Kidney (tissue), 14 donors: ENCODE results near the gene SLC25A31. TPM values are rescaled to one million over a fixed set of nuclear protein-coding genes. Genes with fewer than 3 reads are reported as not detected.

Experiments used
- DNase-seq, 5 donors: peaks; one replicate each; pipeline ENCODE4 v3.0.0-alpha.2; 2013 to 2020
- FAIRE-seq: peaks from 2 replicates; lab custom pipeline; 2012; peaks lifted over from hg19 to GRCh38; lab: Jason Lieb, UNC
- H3K27ac ChIP-seq, 2 donors: one replicate each; pipeline ENCODE4 v1.7.0; 2013; ENCODE audit warnings: low read depth in 2 of 2, low read length in 2 of 2, inconsistent platforms in 1 of 2
- H3K27me3 ChIP-seq: one replicate; pipeline ENCODE4 v1.7.1; 2013; ENCODE audit warnings: low read length, inconsistent platforms; ENCODE audit not compliant: control insufficient read depth, insufficient read depth
- H3K36me3 ChIP-seq, 3 donors: one replicate each; pipeline versions ENCODE4 v1.7.0 to v1.7.1; 2013; ENCODE audit warnings: low read length in 3 of 3, control low read depth in 1 of 3, inconsistent platforms in 1 of 3; ENCODE audit not compliant: insufficient read depth in 3 of 3, control insufficient read depth in 2 of 3
- H3K4me1 ChIP-seq, 3 donors: one replicate each; pipeline versions ENCODE4 v1.7.0 to v1.7.1; 2013; ENCODE audit warnings: low read length in 3 of 3, inconsistent platforms in 1 of 3, low read depth in 1 of 3; ENCODE audit not compliant: control insufficient read depth in 2 of 3, insufficient read depth in 2 of 3
- H3K4me3 ChIP-seq, 3 donors: one replicate each; pipeline versions ENCODE4 v1.7.0 to v1.8.1; 2013; ENCODE audit warnings: low read length in 3 of 3, control low read depth in 1 of 3, inconsistent platforms in 1 of 3
- H3K9ac ChIP-seq, 3 donors: one replicate each; pipeline versions ENCODE4 v1.7.0 to v1.7.1; 2013; ENCODE audit warnings: low read length in 3 of 3, control low read depth in 1 of 3, inconsistent platforms in 1 of 3
- H3K9me3 ChIP-seq, 3 donors: one replicate each; pipeline versions ENCODE4 v1.7.0 to v1.7.1; 2013; ENCODE audit warnings: low read length in 3 of 3, control low read depth in 1 of 3, inconsistent platforms in 1 of 3; ENCODE audit not compliant: control insufficient read depth in 2 of 3, insufficient read depth in 1 of 3
- intact Hi-C: fragments of 100-400 bp; cut with DNase I; formaldehyde crosslinking; loops from one replicate; pipeline ENCODE4 v1.11.1; 2022
- polyA plus RNA-seq: library from polyadenylated mRNA; stranded (reverse); fragments of 350-450 nt; fragmentation: Illumina TruSeq; extraction: RNeasy Lipid Tissue Mini Kit (QIAGEN cat#74804); gene quantifications from one replicate; pipeline ENCODE4 v1.2.3, GENCODE V29; 2014; ENCODE audit warnings: low read depth, low replicate concordance; ENCODE audit not compliant: insufficient read depth
- total RNA-seq: library from RNA; stranded (reverse); fragmentation: NEBNext Ultra II Directional; extraction: Animal tissue kit (Norgen Biotek cat#: 25700); gene quantifications from one replicate; pipeline ENCODE4 v1.2.1, GENCODE V29; 2021
- TF ChIP-seq, protein P1 (sequence below): IDR thresholded peaks from 3 replicates; pipeline ENCODE4 v1.5.1; 2012; ENCODE audit warnings: mild to moderate bottlenecking, moderate library complexity, borderline replicate concordance; ENCODE audit not compliant: insufficient read depth; ENCODE audit errors: extremely low read depth
- donor health status: control.
- donor health status: control.
- donor health status: control.
- donor health status: control.
- donor health status: control.
- donor health status: DM: yes; HTN: yes; CAD: no.
- donor health status: Normal renal cell carcinoma (clear cell type).

Gene SLC25A31
- total and polyA plus RNA-seq, 2 donors from 2014 or later, result not detected

DNA sequence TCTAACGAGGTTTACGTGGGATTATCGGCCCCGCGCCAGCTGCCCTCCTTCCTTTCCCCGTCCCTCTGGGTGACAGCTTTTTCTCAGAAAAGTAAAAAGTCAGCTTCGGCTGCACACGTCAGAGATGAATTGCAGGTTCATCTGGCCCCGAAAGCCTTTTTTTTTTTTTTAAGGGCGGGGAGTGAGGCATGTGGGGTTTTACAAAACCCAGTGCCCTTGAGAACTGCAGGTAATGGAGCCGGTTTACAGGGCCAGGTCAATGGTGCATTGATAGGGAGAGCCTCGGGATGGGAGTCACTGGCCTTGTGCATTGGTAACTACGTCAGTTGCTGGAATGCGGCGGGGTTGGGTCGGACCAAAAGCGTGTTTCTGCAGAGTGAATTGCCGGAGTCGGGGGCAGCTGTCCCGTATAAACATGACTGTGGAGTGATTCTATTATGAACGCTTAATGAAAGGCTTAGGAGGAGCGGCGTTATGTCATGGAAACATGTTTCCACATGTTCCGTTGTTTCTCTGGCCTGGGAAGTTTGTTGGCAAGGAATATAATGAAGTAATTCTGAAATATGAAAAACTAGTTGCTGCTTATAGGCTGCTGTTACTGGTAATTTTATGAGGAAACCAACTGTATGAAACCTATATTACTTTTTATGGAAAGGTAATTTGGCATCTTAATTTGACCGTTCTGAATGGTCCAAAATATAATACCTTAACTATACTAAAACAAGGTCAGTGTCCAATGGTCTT lies 53.0 kb downstream of the SLC25A31 start:
- intact Hi-C loops, result no loop called here

GRCh38 chr4:127783955-127784770 lies 54.0 kb downstream of the SLC25A31 start:
- FAIRE-seq, result no peak
- Histone ChIP-seq H3K27me3 (no peaks in the 10 kb centered on the region), H3K27ac (peak overlapping the region; percentile 78 to 94), H3K4me3 (peak overlapping the region in 2 of 3 donors; percentile 98 to 99), H3K4me1 (no peaks in the 10 kb centered on the region), H3K9me3 (no peaks in the 10 kb centered on the region), H3K9ac (peak overlapping the region in 1 of 3 donors; percentile 99), H3K36me3 (no peaks in the 10 kb centered on the region)
- DNase-seq, result peak in 1 of 5 donors; percentile 12
- TF ChIP-seq, protein P1, sequence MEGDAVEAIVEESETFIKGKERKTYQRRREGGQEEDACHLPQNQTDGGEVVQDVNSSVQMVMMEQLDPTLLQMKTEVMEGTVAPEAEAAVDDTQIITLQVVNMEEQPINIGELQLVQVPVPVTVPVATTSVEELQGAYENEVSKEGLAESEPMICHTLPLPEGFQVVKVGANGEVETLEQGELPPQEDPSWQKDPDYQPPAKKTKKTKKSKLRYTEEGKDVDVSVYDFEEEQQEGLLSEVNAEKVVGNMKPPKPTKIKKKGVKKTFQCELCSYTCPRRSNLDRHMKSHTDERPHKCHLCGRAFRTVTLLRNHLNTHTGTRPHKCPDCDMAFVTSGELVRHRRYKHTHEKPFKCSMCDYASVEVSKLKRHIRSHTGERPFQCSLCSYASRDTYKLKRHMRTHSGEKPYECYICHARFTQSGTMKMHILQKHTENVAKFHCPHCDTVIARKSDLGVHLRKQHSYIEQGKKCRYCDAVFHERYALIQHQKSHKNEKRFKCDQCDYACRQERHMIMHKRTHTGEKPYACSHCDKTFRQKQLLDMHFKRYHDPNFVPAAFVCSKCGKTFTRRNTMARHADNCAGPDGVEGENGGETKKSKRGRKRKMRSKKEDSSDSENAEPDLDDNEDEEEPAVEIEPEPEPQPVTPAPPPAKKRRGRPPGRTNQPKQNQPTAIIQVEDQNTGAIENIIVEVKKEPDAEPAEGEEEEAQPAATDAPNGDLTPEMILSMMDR, result no peak
- intact Hi-C loops, result no loop called here

More for the DNA sequence above, 53.0 kb downstream of the SLC25A31 start:
- DNase-seq, result peak; percentile 59 to 74 (median 68)
- Histone ChIP-seq H3K36me3 (no peaks in the 10 kb centered on the region), H3K4me1 (no peaks in the 10 kb centered on the region), H3K9me3 (no peaks in the 10 kb centered on the region), H3K27me3 (no peaks in the 10 kb centered on the region), H3K27ac (peak overlapping the region; percentile 78 to 94), H3K9ac (peak overlapping the region; percentile 77 to 99 (median 95)), H3K4me3 (peak overlapping the region; percentile 96 to 99 (median 98))
- TF ChIP-seq, protein P1, result no peak
- FAIRE-seq, result no peak

DNA sequence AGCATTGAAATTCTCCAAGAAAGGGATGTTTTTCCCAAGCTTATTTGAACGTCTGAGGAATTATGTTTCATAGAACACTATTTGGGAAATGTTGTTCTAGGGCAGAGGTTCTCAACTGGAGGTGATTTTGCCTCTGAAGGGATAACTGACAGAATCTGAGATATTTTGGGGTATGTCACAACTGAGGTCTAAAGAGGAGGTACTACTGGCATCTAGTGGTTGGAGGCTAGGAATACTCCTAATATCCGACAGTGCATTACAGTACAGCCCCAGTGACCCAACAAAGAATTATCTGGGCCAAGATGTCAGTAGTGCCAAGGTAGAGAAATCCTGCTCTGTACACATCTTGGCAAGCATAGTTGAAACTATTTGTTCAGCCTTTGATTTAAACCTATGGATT lies 58.3 kb downstream of the SLC25A31 start:
- Histone ChIP-seq H3K9me3 (no peaks in the 10 kb centered on the region), H3K27ac (no peak overlapping the region), H3K4me1 (no peaks in the 10 kb centered on the region), H3K27me3 (no peaks in the 10 kb centered on the region), H3K9ac (no peak overlapping the region), H3K36me3 (no peaks in the 10 kb centered on the region), H3K4me3 (no peak overlapping the region)
- FAIRE-seq, result no peak
- intact Hi-C loops, result no loop called here
- DNase-seq, result no peak
- TF ChIP-seq, protein P1, result no peak
